HUES48 (cell line): ENCODE data around the gene CD44.

Experiments used
- H3K27ac ChIP-seq: one replicate; pipeline ENCODE4 v1.7.0; 2013; ENCODE audit warnings: low read depth, low read length, inconsistent platforms
- H3K27me3 ChIP-seq: 2 replicates; pipeline ENCODE4 v1.6.1; 2013; ENCODE audit warnings: mild to moderate bottlenecking, low read length; ENCODE audit not compliant: control insufficient read depth, insufficient read depth
- H3K36me3 ChIP-seq: 2 replicates; pipeline ENCODE4 v1.6.1; 2013; ENCODE audit warnings: low read length; ENCODE audit not compliant: control insufficient read depth, insufficient read depth
- H3K4me1 ChIP-seq: 2 replicates; pipeline ENCODE4 v1.6.1; 2013; ENCODE audit warnings: mild to moderate bottlenecking, low read length; ENCODE audit not compliant: control insufficient read depth, insufficient read depth
- H3K4me3 ChIP-seq: 2 replicates; pipeline ENCODE4 v1.5.1; 2013; ENCODE audit warnings: mild to moderate bottlenecking, low read depth, low read length
- H3K9ac ChIP-seq: 2 replicates; pipeline ENCODE4 v1.6.1; 2013; ENCODE audit warnings: mild to moderate bottlenecking, low read depth, low read length, moderate library complexity
- H3K9me3 ChIP-seq: 2 replicates; pipeline ENCODE4 v1.6.1; 2013; ENCODE audit warnings: low read length; ENCODE audit not compliant: control insufficient read depth, insufficient read depth

CD44 gene

DNA sequence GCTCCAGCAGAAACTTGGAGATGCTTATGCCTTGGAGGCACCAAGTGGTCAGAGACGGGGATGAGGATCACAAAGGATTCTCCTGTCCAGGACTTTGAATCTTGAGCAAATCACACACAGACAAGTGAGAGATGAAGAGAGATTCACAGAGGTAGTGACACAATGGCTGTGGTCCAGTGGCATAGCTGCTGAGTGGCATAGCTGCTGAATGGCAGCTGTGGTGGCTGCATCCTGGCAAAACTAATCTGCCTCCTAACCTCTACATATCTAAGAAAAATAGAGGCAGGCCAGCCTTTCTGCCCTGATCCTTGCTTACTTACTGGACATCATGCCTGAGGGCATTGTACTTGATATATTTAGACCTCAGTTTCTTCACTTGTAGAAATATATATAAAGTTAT is 102.6 kb downstream of the CD44 start:
- no peaks in the 10 kb centered on the region for H3K27me3 ChIP-seq
- H3K27ac ChIP-seq: no peak overlapping the region
- H3K9me3 ChIP-seq: no peaks in the 10 kb centered on the region
- H3K9ac ChIP-seq: no peak overlapping the region
- H3K36me3 ChIP-seq: no peaks in the 10 kb centered on the region
- peaks cover 9% of the 10 kb centered on the region; the same call in 1 of the 2 replicates for H3K4me1 ChIP-seq
- no peak overlapping the region for H3K4me3 ChIP-seq

DNA sequence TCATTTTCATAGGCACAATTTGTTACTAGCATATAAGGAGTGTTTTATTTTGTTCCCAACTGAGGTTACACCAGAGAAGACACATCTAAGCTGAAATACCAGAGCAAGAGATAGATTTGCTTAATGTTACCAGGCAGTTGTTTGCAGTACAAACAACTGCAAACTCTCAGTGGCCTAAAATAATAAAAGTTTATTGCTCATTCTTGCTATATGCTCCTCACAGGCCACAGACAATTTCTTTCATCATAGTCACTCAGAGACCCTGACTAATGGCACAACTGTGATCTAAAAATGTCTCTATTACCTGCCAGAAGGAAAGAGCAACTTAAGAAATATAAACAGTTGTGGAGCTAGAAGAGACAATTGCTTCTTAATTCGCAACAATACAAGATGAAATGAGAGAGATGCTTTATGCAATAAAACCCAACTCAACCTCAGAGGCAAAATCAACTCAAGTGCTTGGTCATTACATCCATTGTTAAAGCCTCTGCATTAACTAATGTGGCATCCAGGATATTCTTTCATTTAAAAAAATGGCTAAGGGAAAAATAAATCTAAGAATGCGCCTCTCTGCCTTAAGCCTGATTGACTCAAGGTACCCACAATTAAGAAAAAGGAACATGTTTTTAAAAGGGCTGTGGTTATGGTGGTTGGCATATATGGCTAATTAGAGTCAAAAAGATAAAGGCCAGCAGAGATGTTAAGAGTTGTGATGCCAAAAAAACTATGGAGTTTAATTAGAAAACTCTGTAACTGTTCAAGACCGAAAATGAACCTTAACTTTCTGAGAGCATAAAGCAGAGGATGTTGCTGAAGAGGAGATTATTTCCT is 103.7 kb downstream of the CD44 start:
- no peaks in the 10 kb centered on the region for H3K27me3 ChIP-seq
- H3K4me3 ChIP-seq: no peak overlapping the region
- H3K9ac ChIP-seq: no peak overlapping the region
- H3K4me1 ChIP-seq: peaks cover 4% of the 10 kb centered on the region; the same call in 1 of the 2 replicates
- no peaks in the 10 kb centered on the region for H3K9me3 ChIP-seq
- no peaks in the 10 kb centered on the region for H3K36me3 ChIP-seq
- H3K27ac ChIP-seq: no peak overlapping the region

DNA sequence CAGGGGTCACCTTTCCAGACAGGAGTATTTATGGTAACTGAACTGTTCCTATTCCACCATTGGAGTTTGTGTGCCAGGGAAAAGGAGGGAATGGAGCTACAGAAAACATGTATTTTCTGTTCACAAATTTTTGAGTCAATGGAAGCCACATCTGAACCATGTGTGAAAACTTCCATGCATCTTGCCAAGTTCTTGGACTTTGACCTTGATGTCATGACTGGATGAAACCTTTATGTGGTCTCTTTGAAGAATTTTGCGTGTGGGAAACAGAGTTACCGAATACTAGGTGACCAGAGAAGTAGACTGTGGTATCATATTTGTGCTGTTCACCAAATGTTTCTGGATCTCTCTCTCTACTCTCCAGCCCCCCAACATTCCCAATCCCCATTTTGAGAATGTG is 104.8 kb downstream of the CD44 start:
- Histone ChIP-seq H3K4me1 (no peaks in the 10 kb centered on the region), H3K9me3 (no peaks in the 10 kb centered on the region), H3K27ac (no peak overlapping the region), H3K27me3 (no peaks in the 10 kb centered on the region), H3K9ac (no peak overlapping the region), H3K36me3 (no peaks in the 10 kb centered on the region), H3K4me3 (no peak overlapping the region)

DNA sequence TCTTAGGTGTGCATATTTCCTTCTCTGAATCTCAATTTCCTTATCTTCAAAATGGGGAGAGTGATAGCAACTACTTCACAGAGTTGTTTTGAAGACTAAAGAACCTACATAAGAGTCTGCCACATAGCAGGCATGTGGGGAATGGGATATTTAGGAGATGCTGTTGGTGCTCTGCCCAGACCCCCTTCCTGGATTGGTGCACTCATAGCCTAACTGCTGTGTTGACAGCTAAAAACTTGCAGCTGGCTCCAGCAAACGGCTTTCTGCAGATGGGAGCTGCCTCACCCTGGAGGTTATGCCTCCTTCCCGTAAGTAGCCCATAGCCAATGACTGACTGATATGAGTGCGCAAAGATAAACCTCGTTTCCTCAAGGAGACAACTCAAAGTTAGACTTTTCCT is 106.1 kb downstream of the CD44 start:
- Histone ChIP-seq H3K9me3 (no peaks in the 10 kb centered on the region), H3K36me3 (no peaks in the 10 kb centered on the region), H3K4me3 (no peak overlapping the region), H3K27ac (no peak overlapping the region), H3K9ac (no peak overlapping the region), H3K4me1 (no peaks in the 10 kb centered on the region), H3K27me3 (no peaks in the 10 kb centered on the region)

DNA sequence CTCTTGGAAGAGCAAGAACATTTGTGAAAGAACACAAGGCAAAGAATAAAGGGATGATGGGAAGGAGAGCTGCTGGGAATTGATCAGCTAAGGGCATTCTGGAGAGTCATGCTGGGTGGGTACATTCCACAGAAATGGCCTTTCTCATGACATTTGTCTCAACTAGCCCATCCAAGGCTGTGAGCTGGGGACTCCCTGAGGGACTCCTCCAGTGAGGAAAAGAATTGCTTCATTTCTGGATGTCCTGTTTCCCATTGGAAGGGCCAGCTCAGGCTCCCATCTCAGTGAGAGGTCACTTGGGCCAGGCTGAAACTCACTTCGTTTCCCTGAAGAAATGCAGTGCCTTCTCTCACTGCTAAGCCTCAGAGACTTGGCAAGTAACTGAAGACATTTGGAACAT is 106.8 kb downstream of the CD44 start:
- Histone ChIP-seq H3K4me3 (no peak overlapping the region), H3K27me3 (no peaks in the 10 kb centered on the region), H3K9ac (no peak overlapping the region), H3K9me3 (no peaks in the 10 kb centered on the region), H3K4me1 (no peaks in the 10 kb centered on the region), H3K27ac (no peak overlapping the region), H3K36me3 (no peaks in the 10 kb centered on the region)

DNA sequence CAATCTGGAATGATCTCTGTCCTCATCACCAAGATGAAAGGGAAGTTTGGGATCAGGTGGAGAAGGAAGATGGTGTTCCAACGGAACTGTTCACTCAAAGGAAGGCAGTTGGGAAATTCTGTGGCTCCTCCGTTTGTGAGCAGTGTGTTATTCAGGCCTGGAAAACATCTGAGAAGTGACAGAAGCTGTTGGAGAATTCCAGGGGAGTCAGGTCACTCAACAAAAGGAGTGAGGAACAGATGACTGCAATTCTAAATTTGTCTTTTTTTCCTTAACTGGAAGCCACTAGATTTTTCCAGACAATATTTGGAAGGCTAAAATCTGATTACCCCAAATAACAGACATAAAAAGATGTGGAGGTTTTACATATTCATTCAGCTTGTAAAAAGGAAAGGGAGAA is 107.8 kb downstream of the CD44 start:
- Histone ChIP-seq H3K4me1 (no peaks in the 10 kb centered on the region), H3K27ac (no peak overlapping the region), H3K4me3 (no peak overlapping the region), H3K9me3 (no peaks in the 10 kb centered on the region), H3K9ac (no peak overlapping the region), H3K36me3 (no peaks in the 10 kb centered on the region), H3K27me3 (no peaks in the 10 kb centered on the region)

DNA sequence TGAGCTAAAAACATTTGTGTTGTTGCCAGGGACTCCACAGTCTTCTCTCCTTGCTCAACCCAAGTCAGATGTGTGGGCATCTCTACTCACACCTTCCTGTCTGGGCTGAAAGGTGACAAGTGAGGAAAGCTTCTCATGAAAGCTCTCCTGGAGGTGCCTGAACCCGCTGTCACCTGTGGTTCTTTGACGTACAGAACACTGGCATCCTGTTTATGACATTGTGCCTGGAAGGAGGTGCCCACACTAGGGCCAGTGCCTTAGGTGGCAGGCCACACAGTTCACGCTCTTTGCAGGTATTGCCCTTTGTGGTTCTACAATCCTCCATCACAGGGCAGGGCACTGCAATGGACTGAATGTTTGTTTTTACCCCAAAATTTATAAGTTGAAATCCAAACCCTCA is 108.5 kb downstream of the CD44 start:
- Histone ChIP-seq H3K36me3 (no peaks in the 10 kb centered on the region), H3K27ac (no peak overlapping the region), H3K9ac (no peak overlapping the region), H3K4me3 (no peak overlapping the region), H3K27me3 (no peaks in the 10 kb centered on the region), H3K9me3 (no peaks in the 10 kb centered on the region), H3K4me1 (no peaks in the 10 kb centered on the region)

DNA sequence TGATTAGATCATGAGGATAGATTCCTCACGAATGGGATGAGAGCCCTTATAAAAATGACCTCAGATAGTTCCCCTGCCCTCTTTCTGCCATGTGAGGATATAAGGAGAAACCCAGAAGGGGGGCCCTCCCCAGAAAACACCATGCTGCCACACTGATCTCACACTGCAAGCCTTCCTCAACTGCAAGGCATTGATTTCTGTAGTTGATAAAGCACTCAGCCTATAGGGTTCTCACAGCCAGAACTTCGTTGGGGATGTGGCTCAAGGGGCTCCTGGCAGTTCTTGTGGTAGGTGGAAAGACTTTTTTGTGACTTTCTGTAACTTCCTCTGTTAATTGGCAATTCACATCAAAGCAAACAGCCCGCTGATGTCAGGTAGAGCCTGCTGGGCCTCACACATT is 108.9 kb downstream of the CD44 start:
- no peak overlapping the region for H3K9ac ChIP-seq
- no peaks in the 10 kb centered on the region for H3K9me3 ChIP-seq
- no peaks in the 10 kb centered on the region for H3K36me3 ChIP-seq
- no peak overlapping the region for H3K4me3 ChIP-seq
- H3K27me3 ChIP-seq: no peaks in the 10 kb centered on the region
- H3K27ac ChIP-seq: no peak overlapping the region
- H3K4me1 ChIP-seq: no peaks in the 10 kb centered on the region

DNA sequence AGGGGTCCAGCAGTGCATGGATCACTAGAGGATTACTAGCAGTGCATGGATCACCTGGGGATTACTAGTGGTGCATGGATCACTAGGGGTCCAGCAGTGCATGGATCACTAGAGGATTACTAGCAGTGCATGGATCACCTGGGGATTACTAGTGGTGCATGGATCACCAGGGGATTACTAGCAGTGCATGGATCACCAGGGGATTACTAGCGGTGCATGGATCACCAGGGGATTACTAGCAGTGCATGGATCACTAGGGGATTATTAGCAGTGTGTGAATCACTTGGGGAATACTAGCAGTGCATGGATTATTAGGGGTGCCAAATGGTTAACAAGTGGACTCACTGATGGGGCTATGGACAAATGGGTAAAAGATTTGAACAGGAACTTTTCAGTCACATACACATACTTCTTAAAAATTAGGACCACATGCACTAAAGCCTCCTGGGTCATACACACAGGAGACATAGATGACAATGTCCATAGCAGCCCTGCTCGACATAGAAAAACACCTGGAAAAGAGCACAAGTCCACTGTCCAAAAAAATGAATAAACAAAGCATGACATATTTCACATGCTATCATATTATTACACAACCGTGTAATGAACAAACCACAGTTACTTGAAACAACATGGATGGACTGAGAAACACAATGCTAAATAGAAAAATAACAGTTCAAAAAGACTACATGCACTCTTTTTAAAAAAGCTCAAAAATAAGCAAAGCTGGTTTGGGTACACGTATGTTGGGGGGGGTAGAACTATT is 109.8 kb downstream of the CD44 start:
- Histone ChIP-seq H3K9me3 (no peaks in the 10 kb centered on the region), H3K4me1 (no peaks in the 10 kb centered on the region), H3K27ac (no peak overlapping the region), H3K36me3 (no peaks in the 10 kb centered on the region), H3K9ac (no peak overlapping the region), H3K27me3 (no peaks in the 10 kb centered on the region), H3K4me3 (no peak overlapping the region)

DNA sequence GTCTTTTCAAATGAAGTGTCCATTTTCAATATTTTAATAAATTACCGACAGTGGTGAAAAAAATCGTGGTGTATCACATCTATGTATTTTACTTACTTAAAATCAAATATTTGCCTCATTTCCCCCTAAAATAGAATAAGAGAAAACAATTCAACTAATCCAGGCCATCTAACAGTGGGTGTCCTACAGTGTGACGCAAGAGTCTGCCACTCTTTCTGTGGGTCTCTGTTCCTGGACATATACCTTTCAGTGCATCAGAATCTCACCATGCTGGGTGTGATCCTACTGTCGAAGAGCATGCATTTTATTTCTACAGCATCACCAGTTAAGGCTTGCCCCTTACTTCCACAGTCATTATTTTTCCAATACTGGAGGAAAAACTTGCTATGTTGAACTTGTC is 111.2 kb downstream of the CD44 start:
- Histone ChIP-seq H3K9ac (no peak overlapping the region), H3K27me3 (no peaks in the 10 kb centered on the region), H3K4me1 (no peaks in the 10 kb centered on the region), H3K36me3 (no peaks in the 10 kb centered on the region), H3K9me3 (no peaks in the 10 kb centered on the region), H3K4me3 (no peak overlapping the region), H3K27ac (no peak overlapping the region)

DNA sequence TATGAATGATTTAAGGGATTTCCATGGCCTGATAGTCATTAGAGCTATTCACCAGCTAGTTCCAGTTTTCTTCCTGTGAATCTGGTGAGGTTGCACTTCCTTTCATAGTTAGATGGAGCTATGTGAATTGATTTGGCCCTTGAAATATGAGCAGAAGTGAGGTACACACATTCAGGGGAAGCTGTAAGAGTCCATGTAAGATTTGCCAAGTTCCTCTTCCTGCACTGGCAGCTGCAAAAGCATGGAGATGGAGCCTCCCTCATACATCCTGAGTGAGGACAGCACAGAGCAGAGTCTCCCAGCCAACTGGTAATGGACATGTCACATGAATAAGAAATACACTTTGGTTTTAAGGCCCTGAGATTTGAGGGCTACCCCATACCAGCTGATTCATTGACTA is 111.7 kb downstream of the CD44 start:
- no peaks in the 10 kb centered on the region for H3K27me3 ChIP-seq

More for the DNA sequence above, 111.7 kb downstream of the CD44 start:
- no peak overlapping the region for H3K27ac ChIP-seq
- H3K9ac ChIP-seq: no peak overlapping the region
- H3K4me3 ChIP-seq: no peak overlapping the region
- no peaks in the 10 kb centered on the region for H3K4me1 ChIP-seq
- H3K9me3 ChIP-seq: no peaks in the 10 kb centered on the region
- H3K36me3 ChIP-seq: no peaks in the 10 kb centered on the region
